HG03135 (cell line): ENCODE results near the gene DOK6.

Experiments
- ATAC-seq: cut with Tn5 transposase; IDR thresholded peaks from one replicate; pipeline ENCODE4 v1.9.1; 2021; ENCODE audit warnings: mild to moderate bottlenecking, moderate library complexity; ENCODE audit not compliant: unreplicated experiment

The DOK6 gene

GRCh38 chr18:69674966-69675365 is 274.3 kb downstream of the DOK6 start:
- no peak for ATAC-seq

- ATAC-seq: no peak
These were observed 276.9 kb downstream of the DOK6 start for GRCh38 chr18:69677595-69677994.

GRCh38 chr18:69680123-69680522 is 279.4 kb downstream of the DOK6 start:
- ATAC-seq: no peak

GRCh38 chr18:69683176-69683575 is 282.5 kb downstream of the DOK6 start:
- ATAC-seq: no peak

- ATAC-seq: no peak
These were observed 284.1 kb downstream of the DOK6 start for GRCh38 chr18:69684789-69685188.

- no peak for ATAC-seq
These were observed 286.2 kb downstream of the DOK6 start for GRCh38 chr18:69686861-69687260.

- ATAC-seq: no peak
These were observed 288.6 kb downstream of the DOK6 start for GRCh38 chr18:69689121-69689759.

GRCh38 chr18:69691008-69691760 is 290.5 kb downstream of the DOK6 start:
- ATAC-seq: no peak

GRCh38 chr18:69697069-69697468 is 296.4 kb downstream of the DOK6 start:
- ATAC-seq: no peak

- ATAC-seq: no peak
These were observed 297.0 kb downstream of the DOK6 start for GRCh38 chr18:69697689-69698088.

- ATAC-seq: no peak
These were observed 300.6 kb downstream of the DOK6 start for GRCh38 chr18:69701305-69701704.

GRCh38 chr18:69703461-69703860 is 302.8 kb downstream of the DOK6 start:
- ATAC-seq: no peak

- ATAC-seq: no peak
These were observed 305.3 kb downstream of the DOK6 start for GRCh38 chr18:69705987-69706386.

GRCh38 chr18:69708844-69709243 is 308.2 kb downstream of the DOK6 start:
- no peak for ATAC-seq

- no peak for ATAC-seq
These were observed 314.6 kb downstream of the DOK6 start for GRCh38 chr18:69715191-69715795.

GRCh38 chr18:69717586-69717985 is 316.9 kb downstream of the DOK6 start:
- ATAC-seq: no peak

GRCh38 chr18:69718912-69719547 is 318.3 kb downstream of the DOK6 start:
- ATAC-seq: no peak

- ATAC-seq: no peak
These were observed 319.7 kb downstream of the DOK6 start for GRCh38 chr18:69720422-69720821.

GRCh38 chr18:69723434-69723833 is 322.7 kb downstream of the DOK6 start:
- ATAC-seq: no peak

GRCh38 chr18:69725009-69725408 is 324.3 kb downstream of the DOK6 start:
- no peak for ATAC-seq

- no peak for ATAC-seq
These were observed 325.3 kb downstream of the DOK6 start for GRCh38 chr18:69725855-69726508.
